Fibroblast of the aortic adventitia (primary cell): ENCODE data around the gene DNMT3A. TPM values are rescaled to one million over a fixed set of nuclear protein-coding genes. Genes with fewer than 3 reads are reported as not detected.
A peak's percentile ranks its signal among the peaks of the same experiment; 100 is the strongest.

Experiments
- DNase-seq: peaks from one replicate; pipeline ENCODE4 v3.0.0-alpha.2; 2010; ENCODE audit warnings: low read depth
- H3K4me3 ChIP-seq: 2 replicates; pipeline ENCODE4 v1.5.1; 2011; ENCODE audit warnings: low read depth, mild to moderate bottlenecking, control low read depth, low read length, moderate library complexity
- total RNA-seq: library from RNA; depleted of rRNA; stranded (reverse); fragments of >200 nt; gene quantifications from 2 replicates; pipeline ENCODE4 v1.2.3, GENCODE V29; 2012; ENCODE audit warnings: low replicate concordance
- TF ChIP-seq, protein P1 (sequence below): IDR thresholded peaks from 2 replicates; pipeline ENCODE4 v1.5.1; 2011; ENCODE audit warnings: mild to moderate bottlenecking, low read length, control low read depth, inconsistent platforms; ENCODE audit not compliant: insufficient read depth

The DNMT3A gene
- total RNA-seq, 1 donor = 10.8 TPM

DNA sequence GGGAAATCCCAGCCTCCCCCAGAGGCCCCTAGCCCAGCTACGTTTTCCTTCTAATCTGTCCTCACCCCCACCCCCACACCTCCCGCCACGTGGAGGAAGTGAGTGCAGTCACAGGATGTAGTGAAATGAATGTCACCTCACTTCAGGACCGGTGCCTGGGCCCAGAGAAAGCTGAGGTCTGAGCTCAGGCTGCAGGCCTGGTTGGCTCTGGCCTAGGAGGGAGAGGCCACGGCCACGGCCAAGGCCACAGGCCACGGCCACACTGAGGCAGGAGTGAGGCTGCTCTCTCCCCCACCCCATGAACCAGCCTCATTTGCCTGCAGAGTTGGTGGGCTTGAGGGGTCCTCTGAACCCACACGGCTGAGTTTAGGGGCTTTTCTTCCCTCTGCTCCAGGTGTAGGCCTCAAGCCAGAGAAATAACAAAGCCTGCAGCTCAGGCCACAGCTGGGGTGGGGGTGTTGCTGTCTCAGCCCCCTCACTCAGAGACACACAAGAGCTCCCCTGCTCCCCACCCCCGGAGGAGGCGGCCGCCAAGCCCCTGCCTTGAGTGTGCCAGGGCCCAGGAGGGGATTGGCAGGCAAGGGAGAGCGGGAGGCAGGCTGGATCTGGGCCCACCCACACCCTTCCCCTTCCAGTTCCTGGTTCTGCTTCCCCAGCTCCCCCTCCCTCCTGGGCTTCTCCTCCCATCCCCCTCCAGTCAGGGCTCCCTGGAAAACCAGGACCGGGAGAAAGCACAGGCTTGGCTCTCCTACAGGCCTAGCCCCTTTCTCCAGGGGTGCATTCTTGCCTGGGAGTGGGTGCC, 27.0 kb downstream of the DNMT3A start:
- TF ChIP-seq, protein P1, sequence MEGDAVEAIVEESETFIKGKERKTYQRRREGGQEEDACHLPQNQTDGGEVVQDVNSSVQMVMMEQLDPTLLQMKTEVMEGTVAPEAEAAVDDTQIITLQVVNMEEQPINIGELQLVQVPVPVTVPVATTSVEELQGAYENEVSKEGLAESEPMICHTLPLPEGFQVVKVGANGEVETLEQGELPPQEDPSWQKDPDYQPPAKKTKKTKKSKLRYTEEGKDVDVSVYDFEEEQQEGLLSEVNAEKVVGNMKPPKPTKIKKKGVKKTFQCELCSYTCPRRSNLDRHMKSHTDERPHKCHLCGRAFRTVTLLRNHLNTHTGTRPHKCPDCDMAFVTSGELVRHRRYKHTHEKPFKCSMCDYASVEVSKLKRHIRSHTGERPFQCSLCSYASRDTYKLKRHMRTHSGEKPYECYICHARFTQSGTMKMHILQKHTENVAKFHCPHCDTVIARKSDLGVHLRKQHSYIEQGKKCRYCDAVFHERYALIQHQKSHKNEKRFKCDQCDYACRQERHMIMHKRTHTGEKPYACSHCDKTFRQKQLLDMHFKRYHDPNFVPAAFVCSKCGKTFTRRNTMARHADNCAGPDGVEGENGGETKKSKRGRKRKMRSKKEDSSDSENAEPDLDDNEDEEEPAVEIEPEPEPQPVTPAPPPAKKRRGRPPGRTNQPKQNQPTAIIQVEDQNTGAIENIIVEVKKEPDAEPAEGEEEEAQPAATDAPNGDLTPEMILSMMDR = no peak
- H3K4me3 ChIP-seq = no peak overlapping the region
- DNase-seq = peak; percentile 35

DNA sequence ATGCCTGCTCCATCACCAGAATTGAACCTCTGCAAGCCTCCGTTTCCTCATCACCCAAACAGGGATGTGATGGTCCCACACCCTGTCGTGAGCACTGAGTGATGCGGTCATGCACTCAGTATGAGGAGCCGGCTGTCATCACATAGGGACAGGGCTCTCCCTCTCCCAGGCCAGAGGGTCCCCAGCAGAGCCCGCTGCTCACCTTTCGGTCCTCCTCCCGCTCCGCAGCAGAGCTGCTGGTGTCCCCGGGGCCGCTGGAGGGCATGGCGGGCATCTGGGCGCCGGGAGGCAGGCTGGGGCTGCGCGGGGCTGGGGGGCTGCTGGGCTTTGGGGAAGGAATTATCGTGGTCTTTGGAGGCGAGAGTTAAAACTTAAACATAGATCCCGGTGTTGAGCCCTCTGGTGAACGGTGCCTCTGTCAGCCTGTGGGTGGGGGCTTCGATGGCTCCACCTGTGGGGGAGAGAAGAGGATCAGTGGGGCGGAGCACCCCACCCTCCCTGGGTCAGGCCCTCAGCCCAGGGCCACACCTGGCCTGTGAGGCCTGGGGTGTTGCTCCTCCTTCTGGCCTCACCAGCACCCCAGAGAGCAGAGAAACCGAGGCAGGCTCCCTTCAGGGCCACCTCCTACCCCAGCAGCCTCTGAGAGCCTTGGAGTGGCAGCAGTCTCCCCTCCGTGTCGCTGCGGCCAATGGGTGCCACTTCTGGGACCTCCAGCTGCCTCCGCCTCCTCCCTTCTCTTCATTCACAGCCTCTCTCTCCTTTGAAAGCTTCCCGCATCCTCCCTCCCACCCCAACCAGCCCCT, 27.8 kb downstream of the DNMT3A start:
- H3K4me3 ChIP-seq = no peak overlapping the region
- no peak for DNase-seq
- TF ChIP-seq, protein P1 = no peak

DNA sequence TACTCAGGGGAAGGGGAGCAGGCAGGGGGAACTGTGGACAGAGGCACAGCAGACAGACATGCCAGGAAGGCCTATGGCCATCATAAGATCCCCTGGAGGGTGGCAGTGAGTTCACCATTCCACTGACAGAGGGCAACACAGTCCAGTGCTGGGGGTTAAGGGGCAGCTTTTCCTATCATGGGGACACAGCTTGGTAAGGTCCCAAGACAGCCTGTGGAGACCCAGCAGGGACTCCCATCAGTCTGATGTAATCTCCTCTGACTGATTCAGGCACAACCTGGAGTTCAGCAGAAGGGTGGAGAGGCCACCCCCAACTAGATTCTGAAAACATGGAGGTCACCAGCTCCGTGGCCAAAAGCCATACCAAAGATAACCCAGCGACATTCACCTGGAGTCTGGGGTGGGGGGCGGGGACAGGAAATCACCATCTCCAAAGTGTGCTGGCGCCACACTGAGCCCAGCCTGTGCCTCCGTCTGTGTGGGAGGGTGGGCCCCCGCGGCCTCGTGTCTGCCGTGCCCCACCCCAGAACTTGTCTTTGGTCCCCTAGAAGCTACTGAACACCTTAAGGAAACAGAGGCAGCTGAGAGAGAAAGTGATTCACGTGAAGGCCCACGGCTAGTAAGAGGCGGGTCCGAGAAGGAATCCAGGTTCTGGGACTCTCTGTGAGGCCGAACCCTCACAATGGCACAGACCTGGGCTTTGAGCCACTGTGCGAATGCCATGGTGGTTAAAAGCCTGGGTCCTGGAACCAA, 28.6 kb downstream of the DNMT3A start:
- DNase-seq = no peak
- H3K4me3 ChIP-seq = no peak overlapping the region
- TF ChIP-seq, protein P1 = no peak

DNA sequence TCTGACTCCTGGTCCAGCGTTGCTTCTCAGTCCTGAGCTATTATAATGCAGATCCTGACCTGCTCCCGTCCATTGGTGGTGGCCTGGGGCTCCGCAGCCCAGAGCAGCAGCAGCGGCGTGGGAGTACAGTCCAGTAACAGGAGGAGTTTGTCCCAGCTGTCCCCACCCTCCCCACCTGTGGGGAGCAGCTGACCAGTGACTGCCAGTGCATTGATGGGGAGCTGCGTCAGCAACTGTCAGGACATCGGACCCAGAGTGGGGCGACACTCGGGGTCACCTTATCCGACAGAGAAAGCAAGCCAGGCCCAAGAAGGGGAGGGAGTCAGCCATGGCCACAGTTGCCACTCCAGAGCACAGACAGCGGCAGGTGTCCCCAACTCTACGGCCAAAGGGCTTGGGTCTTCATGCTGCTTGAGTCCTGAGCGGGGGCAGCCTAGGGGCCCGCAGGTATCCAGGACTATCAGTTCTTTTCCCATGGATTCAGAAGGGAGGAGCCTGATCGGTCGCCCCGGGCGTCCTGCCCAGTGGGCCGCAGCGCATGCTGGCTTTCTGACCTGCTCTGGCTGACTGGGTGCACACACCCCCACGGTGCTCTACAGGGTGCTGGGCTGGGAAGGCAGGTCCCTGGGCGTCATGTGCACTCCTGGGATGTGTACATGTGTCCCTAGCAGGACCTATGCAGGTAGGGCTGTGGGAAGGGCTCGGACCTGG, 29.7 kb downstream of the DNMT3A start:
- TF ChIP-seq, protein P1 = no peak
- H3K4me3 ChIP-seq = no peak overlapping the region
- no peak for DNase-seq

DNA sequence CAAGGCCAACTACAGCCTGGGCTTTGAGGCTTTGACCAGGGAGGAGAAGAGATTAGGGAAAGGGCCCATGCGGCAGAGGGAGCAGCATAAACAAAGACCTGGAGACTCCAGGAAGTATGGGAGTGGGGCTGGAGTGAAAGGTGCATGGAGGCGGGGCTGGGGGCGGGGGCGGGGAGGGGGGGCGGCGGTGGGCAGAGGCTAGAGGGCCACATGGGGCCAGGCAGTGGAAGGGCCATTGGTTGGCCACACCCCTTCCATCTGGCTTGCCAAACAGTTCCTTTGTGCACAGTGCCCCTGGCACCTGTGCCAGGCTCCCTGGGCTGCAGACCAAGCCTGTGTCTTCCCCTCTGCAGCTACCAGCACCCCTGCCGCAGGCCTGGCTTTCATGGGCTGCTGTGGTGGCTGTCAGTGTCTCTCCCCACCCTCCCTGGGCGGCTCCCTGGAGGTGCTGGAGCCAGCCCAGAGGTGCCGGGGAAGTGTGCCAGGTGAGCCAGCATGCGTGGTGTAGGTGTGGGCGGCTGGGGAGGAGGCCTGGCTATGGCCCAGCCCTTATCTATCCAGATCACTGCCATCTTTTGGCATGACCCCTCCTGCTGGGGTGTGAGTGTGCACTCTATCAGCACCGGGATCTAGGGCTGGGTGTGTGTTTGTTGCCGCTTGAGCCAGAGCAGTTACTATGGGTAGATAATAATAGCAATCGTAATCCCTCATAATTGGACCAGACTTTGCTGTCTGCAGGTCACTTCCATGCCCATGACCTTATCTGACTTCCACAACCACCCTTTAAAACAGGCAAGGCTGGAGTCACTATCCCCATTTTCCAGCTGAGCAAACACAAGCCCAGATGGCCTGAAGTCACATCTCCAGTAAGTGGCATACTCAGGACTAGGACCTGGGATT, 30.5 kb downstream of the DNMT3A start:
- DNase-seq = no peak
- TF ChIP-seq, protein P1 = no peak
- H3K4me3 ChIP-seq = no peak overlapping the region

DNA sequence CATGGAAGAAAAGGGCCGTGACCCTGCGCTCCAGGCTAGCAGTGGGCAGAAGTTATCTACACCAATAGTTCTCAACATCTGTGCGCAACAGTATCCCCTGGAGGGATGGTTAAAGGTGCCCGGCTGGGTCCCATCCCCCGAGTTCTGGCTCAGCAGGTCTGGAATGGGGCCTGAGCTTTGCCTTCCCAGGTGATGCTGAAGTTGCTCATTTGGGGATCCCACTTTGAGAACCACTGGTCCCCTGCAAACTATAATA, 31.1 kb downstream of the DNMT3A start:
- no peak overlapping the region for H3K4me3 ChIP-seq
- DNase-seq = no peak
- TF ChIP-seq, protein P1 = no peak
